ENCODE data around the gene TRAK2. TPM values are rescaled to one million over a fixed set of nuclear protein-coding genes. Genes with fewer than 3 reads are reported as not detected.

TRAK2 gene, protein sequence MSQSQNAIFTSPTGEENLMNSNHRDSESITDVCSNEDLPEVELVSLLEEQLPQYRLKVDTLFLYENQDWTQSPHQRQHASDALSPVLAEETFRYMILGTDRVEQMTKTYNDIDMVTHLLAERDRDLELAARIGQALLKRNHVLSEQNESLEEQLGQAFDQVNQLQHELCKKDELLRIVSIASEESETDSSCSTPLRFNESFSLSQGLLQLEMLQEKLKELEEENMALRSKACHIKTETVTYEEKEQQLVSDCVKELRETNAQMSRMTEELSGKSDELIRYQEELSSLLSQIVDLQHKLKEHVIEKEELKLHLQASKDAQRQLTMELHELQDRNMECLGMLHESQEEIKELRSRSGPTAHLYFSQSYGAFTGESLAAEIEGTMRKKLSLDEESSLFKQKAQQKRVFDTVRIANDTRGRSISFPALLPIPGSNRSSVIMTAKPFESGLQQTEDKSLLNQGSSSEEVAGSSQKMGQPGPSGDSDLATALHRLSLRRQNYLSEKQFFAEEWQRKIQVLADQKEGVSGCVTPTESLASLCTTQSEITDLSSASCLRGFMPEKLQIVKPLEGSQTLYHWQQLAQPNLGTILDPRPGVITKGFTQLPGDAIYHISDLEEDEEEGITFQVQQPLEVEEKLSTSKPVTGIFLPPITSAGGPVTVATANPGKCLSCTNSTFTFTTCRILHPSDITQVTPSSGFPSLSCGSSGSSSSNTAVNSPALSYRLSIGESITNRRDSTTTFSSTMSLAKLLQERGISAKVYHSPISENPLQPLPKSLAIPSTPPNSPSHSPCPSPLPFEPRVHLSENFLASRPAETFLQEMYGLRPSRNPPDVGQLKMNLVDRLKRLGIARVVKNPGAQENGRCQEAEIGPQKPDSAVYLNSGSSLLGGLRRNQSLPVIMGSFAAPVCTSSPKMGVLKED
- total RNA-seq, result 100 to 1,000 TPM in 1 of 4 donors, 10 to 100 TPM in 3; 59.7 to 105 (median 65.2) TPM

DNA sequence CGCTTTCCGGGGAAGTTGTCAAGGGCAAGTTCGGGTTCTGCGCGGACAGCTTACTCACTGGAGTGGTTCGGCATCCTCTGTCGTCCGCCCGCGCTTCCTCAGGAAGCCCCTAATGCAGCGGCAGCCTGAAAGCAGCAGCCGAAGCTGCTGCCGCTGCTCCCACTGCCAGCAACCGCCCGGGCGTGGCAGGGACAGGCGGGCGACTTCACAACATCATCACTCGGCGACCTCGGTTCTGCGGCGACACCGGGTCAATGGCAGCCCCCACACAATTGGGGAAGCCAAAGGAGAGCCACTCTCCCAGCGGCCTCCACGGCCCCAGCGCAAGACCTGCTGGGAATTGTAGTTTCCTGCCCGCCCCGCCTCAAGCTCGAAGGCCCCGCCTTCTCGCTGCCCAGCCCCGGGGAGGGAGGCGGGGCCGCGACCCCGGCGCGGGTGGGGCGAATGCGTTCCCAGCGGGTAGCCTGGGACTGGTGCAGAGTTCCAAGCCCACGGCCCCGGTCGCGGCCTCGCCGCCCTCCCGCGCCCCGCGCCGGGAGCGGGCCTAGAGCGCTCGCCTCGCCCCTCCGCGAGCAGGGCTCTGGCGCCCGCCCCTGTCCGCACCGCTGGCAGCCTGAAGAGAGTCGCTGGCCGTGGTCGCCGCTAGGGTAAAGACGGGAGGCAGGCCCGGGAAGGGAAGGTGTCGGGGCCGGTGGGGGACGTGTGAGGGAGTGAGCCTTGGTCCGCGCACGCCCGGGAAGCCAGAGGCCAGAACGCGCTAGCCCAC, at the start of gene TRAK2, which contains the start of gene STRADB:
Gene TRAK2 (minus strand): TSS at position 167 of the 766 bp plus-strand sequence. CDS start 30,951 bp downstream, outside the sequence.
Gene STRADB (plus strand): TSS at position 449 of the 766 bp plus-strand sequence. CDS start 3,101 bp downstream, outside the sequence.
- TF ChIP-seq CTCF (IDR thresholded peaks at IDR 0.05; ENCODE audit: low read depth), result no peak

DNA sequence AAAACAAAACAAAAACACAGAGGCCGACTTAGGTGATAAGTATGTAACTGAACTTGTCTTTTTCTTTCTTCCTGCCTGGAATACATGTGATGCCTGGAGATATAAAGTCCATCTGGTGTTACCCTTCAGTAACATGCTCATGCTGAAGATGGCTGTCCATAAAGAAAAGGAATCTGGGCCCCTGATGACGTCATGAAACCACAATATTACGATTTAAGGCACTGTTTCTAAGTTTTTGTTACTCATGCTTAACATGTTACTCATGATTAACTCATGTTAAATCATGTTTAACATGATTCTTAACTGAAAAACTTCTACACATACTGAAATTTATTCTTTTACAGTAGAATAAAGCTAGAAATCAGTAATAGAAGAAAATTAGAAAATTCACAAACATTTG, 49.3 kb upstream of the TRAK2 start:
- TF ChIP-seq CTCF (IDR thresholded peaks at IDR 0.05; ENCODE audit: low read depth), result no peak

- no peak for TF ChIP-seq CTCF (IDR thresholded peaks at IDR 0.05; ENCODE audit: low read depth)
Observed at GRCh38 chr2:201496785-201497184, 45.5 kb upstream of the TRAK2 start.

- TF ChIP-seq CTCF (IDR thresholded peaks at IDR 0.05; ENCODE audit: low read depth), result no peak
Observed at GRCh38 chr2:201490291-201490690, 39.0 kb upstream of the TRAK2 start.

GRCh38 chr2:201484805-201485204, 33.5 kb upstream of the TRAK2 start:
- no peak for TF ChIP-seq CTCF (IDR thresholded peaks at IDR 0.05; ENCODE audit: low read depth)

DNA sequence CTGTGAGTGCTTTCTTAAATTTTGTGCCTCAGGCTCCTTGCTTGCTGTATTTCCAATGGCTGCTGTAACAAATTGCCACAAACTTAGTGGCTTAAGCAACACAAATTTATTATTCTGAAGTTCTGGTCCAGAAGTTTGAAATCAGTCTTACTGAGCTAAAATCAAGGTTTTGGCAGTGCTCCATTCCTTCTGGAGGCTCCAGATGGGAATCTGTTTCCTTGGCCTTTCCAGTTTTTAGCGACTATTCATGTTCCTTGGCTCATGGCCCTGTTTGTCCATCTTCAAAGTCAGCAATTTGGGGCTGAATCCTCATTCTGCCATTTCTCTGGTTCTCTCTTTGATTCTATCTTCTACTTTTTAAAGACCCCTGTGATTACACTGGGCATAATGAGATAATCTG, 32.1 kb upstream of the TRAK2 start:
- no peak for TF ChIP-seq CTCF (IDR thresholded peaks at IDR 0.05; ENCODE audit: low read depth)
